ENCODE results near the gene ABO.
A peak's percentile ranks its signal among the peaks of the same experiment; 100 is the strongest.
"Not testable (repeated sequence)": the region's sequence is repeated elsewhere in the genome, so short reads cannot be mapped to it uniquely, and the experiment has no call there.

The ABO gene

DNA sequence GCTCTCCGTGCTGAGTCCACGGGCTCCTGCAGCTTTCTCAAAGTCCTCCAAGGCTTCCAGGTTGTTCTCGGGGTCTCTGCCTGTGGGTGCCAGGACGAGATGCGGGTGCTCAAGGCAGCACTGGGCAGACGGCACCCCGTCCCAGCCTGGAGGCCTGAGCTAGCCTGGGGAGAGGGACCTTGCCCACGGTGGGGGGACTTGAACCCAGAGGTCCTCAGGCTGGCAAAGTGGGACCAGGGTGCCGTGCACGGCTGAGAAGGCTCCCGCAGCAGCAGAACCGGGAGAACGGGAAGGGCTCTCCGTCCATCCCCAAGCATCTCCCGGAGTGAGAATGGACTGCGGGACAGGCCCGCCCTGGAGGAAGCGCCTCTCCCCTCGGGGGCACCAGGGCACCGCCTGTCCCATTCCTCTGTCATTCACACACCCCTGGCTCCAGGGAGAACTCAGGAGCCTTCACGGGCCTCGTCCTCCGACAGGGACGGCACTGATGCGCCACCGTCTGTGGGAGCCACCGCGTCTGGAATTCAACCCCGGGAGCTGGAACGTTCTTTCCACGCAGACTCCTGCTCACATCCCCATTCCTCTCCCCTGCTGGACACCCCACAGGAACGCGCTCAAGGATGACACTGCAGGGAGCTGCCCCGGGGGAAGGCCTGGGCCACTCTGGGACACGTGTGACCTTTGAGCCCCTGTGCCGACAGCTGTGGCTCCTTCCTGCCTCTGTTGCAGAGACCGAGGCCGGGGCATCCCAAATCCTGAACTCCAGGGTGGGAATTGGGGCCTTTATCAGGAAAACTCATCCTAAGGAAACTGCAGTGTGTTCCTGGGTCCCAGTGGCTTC, 49.6 kb downstream of the ABO start:
- FAIRE-seq (no peak), DNase-seq (ENCODE audit: insufficient read length) (no peak)
- TF ChIP-seq POLR2A (IDR thresholded peaks at IDR 0.05; ENCODE audit: low read depth, low read length) (no peak), TAF1 (IDR thresholded peaks at IDR 0.05; ENCODE audit: borderline replicate concordance, low read depth, low read length) (no peak)

DNA sequence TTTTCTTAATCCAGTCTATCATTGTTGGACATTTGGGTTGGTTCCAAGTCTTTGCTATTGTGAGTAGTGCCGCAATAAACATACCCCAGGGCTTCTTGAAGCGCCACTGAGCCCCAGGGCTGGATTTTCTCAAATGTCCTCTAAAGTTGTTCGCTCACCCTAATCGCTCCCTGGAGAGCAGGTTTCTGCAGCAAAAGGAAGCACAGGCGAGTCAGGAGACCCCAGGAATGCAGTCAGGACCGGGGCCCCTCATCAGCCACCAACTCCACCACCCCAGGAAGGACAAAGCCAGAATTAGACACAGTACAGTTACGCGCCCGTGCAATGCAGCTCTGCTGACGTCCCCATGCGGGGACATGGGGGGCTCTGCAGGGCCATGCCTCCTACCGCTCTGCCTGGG, 50.2 kb downstream of the ABO start:
- DNase-seq (ENCODE audit: insufficient read length) (no peak), FAIRE-seq (no peak)
- no peak for TF ChIP-seq POLR2AphosphoS5 (IDR thresholded peaks at IDR 0.05; ENCODE audit: low read depth, low read length)

DNA sequence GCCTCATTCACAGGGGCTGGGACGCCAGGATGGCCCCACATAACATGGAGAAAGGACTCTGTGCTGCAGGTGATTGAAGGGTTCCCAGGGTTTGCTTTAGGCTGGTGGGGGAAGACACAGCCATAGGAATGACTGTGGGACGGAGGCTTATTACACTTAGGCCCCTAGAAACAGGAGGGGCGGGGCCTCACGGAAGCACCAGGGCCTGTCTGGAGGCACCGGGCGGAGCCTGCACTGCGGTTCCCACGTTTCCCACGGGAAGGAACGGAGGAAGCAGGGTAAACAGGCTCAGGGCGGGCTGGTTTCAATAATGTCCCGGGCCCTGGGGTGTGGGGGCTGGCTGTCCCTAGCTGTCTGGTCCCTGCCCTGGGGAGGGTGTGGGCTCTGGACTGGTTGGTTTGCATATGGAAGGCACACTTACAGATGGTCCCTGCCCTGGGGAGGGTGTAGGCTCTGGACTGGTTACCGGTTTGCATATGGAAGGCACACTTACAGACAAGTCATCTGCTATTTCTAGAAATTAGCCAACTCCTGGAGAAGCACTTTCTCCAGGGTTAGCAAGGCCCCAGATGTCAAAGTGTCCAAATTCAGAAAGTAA, 51.7 kb downstream of the ABO start:
- not testable (repeated sequence) for DNase-seq (ENCODE audit: insufficient read length); FAIRE-seq

GRCh38 chr9:133221994-133222393, 53.0 kb downstream of the ABO start:
- not testable (repeated sequence) for DNase-seq (ENCODE audit: insufficient read length); FAIRE-seq

GRCh38 chr9:133221177-133221809, 53.7 kb downstream of the ABO start:
- no peak for FAIRE-seq
- no peak for DNase-seq (ENCODE audit: insufficient read length)
- no peak for TF ChIP-seq POLR2A (IDR thresholded peaks at IDR 0.05; ENCODE audit: low read depth, low read length)
- TF ChIP-seq POLR2AphosphoS5 (IDR thresholded peaks at IDR 0.05; ENCODE audit: low read depth, low read length): no peak
- no peak for TF ChIP-seq TAF1 (IDR thresholded peaks at IDR 0.05; ENCODE audit: borderline replicate concordance, low read depth, low read length)

- not testable (repeated sequence) for FAIRE-seq; DNase-seq (ENCODE audit: insufficient read length)
Measured at GRCh38 chr9:133218049-133218975, 56.7 kb downstream of the ABO start.

GRCh38 chr9:133217333-133217988, 57.5 kb downstream of the ABO start:
- DNase-seq (ENCODE audit: insufficient read length); FAIRE-seq: not testable (repeated sequence)

- not testable (repeated sequence) for DNase-seq (ENCODE audit: insufficient read length); FAIRE-seq
Measured at GRCh38 chr9:133214276-133214675, 60.7 kb downstream of the ABO start.

- FAIRE-seq: no peak
- no peak for DNase-seq (ENCODE audit: insufficient read length)
- TF ChIP-seq POLR2AphosphoS5 (IDR thresholded peaks at IDR 0.05; ENCODE audit: low read depth, low read length) (no peak), TAF1 (IDR thresholded peaks at IDR 0.05; ENCODE audit: borderline replicate concordance, low read depth, low read length) (no peak), POLR2A (IDR thresholded peaks at IDR 0.05; ENCODE audit: low read depth, low read length) (no peak)
Measured at GRCh38 chr9:133210609-133211008, 64.4 kb downstream of the ABO start.

- DNase-seq (ENCODE audit: insufficient read length): no peak
- no peak for TF ChIP-seq POLR2A (IDR thresholded peaks at IDR 0.05; ENCODE audit: low read depth, low read length)
- TF ChIP-seq TAF1 (IDR thresholded peaks at IDR 0.05; ENCODE audit: borderline replicate concordance, low read depth, low read length): no peak
- TF ChIP-seq POLR2AphosphoS5 (IDR thresholded peaks at IDR 0.05; ENCODE audit: low read depth, low read length): no peak
- no peak for FAIRE-seq
Measured at GRCh38 chr9:133210202-133210532, 64.8 kb downstream of the ABO start.

DNA sequence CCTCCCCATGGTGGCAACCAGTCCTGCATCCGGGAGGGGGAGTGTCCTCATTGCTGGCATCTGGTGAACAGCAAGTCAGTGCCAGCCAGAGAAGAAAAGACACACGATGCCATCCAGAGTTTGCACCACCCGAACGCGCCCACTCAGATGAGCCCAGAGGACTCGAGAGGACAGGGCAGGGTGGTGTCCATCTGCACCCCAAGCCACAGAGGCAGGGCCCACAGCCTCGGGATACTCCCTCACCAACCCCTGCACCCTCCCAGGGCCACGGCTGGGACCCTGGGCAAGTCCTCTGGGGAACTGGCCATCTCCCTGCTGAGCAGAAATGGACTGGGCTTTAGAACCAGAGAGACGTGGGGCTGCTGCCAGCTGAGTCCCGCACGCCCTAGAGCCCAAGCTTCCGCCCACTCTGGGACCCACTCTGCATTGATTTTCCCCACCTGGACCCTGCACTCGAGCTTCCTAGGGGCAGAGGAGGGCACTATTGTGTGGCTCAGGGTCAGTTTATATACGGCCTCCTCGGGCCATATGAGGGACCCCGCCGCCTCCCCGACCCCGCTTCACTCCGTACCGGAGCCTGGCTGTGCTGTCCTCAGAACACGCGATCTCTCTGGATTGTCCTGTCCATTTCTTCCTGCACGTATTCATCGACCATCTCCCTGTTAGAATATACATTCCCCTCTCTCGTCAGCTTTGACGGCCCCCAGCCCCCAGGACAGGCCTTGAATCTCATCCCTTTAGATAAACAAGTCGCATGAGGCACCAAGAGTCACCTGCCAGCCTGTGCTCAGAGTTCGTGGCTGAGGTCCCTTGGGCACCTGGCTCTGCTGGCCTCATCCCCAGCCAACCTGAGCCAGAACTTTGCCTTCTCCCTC, 65.4 kb downstream of the ABO start:
- FAIRE-seq; DNase-seq (ENCODE audit: insufficient read length): not testable (repeated sequence)

DNA sequence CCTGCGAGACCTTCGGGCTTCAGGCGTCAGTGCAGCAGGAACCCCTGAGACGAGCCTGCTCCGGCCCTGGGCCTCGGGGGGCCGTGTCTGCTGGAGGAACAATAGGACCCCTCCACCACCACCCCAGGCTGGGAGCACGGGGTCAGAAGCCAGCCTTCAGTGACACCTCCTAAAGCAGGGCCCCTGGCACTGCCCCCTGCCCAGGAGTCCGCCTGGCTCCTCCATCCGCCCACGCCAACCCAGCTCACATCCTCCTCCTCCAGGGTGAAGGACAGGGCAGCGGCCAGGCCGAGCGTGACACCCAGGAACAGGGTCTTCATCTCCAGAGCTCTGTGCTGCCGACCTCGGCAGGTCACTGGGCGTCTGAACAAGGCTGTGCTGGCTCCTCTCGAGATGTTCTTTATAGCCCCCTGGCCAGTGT, 66.1 kb downstream of the ABO start, which contains the start of gene OBP2B:
TSS of gene OBP2B (minus strand) at position 371 of the 421 bp plus-strand sequence. CDS start at position 320, 51 bp downstream.
- FAIRE-seq; DNase-seq (ENCODE audit: insufficient read length): not testable (repeated sequence)

- DNase-seq (ENCODE audit: insufficient read length): not testable (repeated sequence)
- peak; percentile 58 for FAIRE-seq
Measured at GRCh38 chr9:133208171-133208879, 66.7 kb downstream of the ABO start.
